Mesothelial cell of epicardium (in vitro differentiated cells): ENCODE data around the gene TBC1D9B. TPM values are rescaled to one million over a fixed set of nuclear protein-coding genes. Genes with fewer than 3 reads are reported as not detected.

Experiments used
- DNase-seq, 2 experiments: peaks; one replicate each; pipeline ENCODE4 v3.0.0; 2021; ENCODE audit warnings: low spot score in 2 of 2; ENCODE audit not compliant: unreplicated experiment in 2 of 2
- H3K27ac Mint-ChIP-seq: 2 replicates; pipeline ENCODE4 v1.8.0; 2021; ENCODE audit warnings: mixed read lengths
- H3K27me3 Mint-ChIP-seq: 2 replicates; pipeline ENCODE4 v1.8.0; 2021; ENCODE audit warnings: low read depth, mixed read lengths
- H3K36me3 Mint-ChIP-seq: 2 replicates; pipeline ENCODE4 v1.8.0; 2021; ENCODE audit warnings: mixed read lengths
- H3K4me1 Mint-ChIP-seq: 2 replicates; pipeline ENCODE4 v1.8.0; 2021; ENCODE audit warnings: mixed read lengths
- H3K4me3 Mint-ChIP-seq: 2 replicates; pipeline ENCODE4 v1.8.0; 2021; ENCODE audit warnings: mild to moderate bottlenecking, moderate library complexity, mixed read lengths
- H3K9me3 Mint-ChIP-seq: 2 replicates; pipeline ENCODE4 v1.8.0; 2021; ENCODE audit warnings: mixed read lengths
- CTCF ChIP-seq: fragments of 200-600 bp; sonication (generic); IDR thresholded peaks from one replicate; pipeline ENCODE4 v1.5.0; 2021; ENCODE audit warnings: antibody characterized with exemption; ENCODE audit not compliant: unreplicated experiment
- total RNA-seq: library from RNA; stranded (reverse); gene quantifications from 3 replicates; pipeline ENCODE4 v1.2.1, GENCODE V29; 2021

The TBC1D9B gene
- total RNA-seq, 1 donor from 2014 or later, result 139 TPM

GRCh38 chr5:179883163-179883562, 24.5 kb downstream of the TBC1D9B start:
- no peak for DNase-seq
- H3K36me3 Mint-ChIP-seq, result peaks cover 66% of the 10 kb centered on the region
- H3K4me3 Mint-ChIP-seq, result no peak overlapping the region
- H3K4me1 Mint-ChIP-seq, result no peaks in the 10 kb centered on the region
- TF ChIP-seq CTCF, result no peak
- no peak overlapping the region for H3K27ac Mint-ChIP-seq
- H3K27me3 Mint-ChIP-seq, result no peaks in the 10 kb centered on the region
- H3K9me3 Mint-ChIP-seq, result peaks cover 27% of the 10 kb centered on the region

GRCh38 chr5:179882338-179882737, 25.4 kb downstream of the TBC1D9B start:
- no peak for DNase-seq
- Mint-ChIP-seq H3K27me3 (no peaks in the 10 kb centered on the region), H3K27ac (no peak overlapping the region), H3K4me3 (no peak overlapping the region), H3K9me3 (peaks cover 27% of the 10 kb centered on the region), H3K4me1 (no peaks in the 10 kb centered on the region), H3K36me3 (peaks cover 65% of the 10 kb centered on the region)
- no peak for TF ChIP-seq CTCF

GRCh38 chr5:179880848-179881590, 26.7 kb downstream of the TBC1D9B start:
- Mint-ChIP-seq H3K27me3 (no peaks in the 10 kb centered on the region), H3K4me3 (no peak overlapping the region), H3K36me3 (peaks cover 59% of the 10 kb centered on the region), H3K27ac (no peak overlapping the region), H3K9me3 (peaks cover 27% of the 10 kb centered on the region), H3K4me1 (no peaks in the 10 kb centered on the region)
- DNase-seq, result no peak
- TF ChIP-seq CTCF, result no peak

GRCh38 chr5:179880066-179880650, 27.5 kb downstream of the TBC1D9B start:
- no peak for TF ChIP-seq CTCF
- Mint-ChIP-seq H3K27me3 (no peaks in the 10 kb centered on the region), H3K4me3 (no peak overlapping the region), H3K27ac (no peak overlapping the region), H3K9me3 (peaks cover 23% of the 10 kb centered on the region), H3K36me3 (peaks cover 54% of the 10 kb centered on the region), H3K4me1 (no peaks in the 10 kb centered on the region)
- no peak for DNase-seq

GRCh38 chr5:179879690-179880010, 28.0 kb downstream of the TBC1D9B start:
- Mint-ChIP-seq H3K4me1 (no peaks in the 10 kb centered on the region), H3K27ac (no peak overlapping the region), H3K36me3 (peaks cover 49% of the 10 kb centered on the region), H3K27me3 (no peaks in the 10 kb centered on the region), H3K4me3 (no peak overlapping the region), H3K9me3 (peaks cover 19% of the 10 kb centered on the region)
- DNase-seq, result no peak
- TF ChIP-seq CTCF, result no peak
